ENCODE measurements around the gene CD79B.

CD79B gene

GRCh38 chr17:63931981-63932561 is at the start of gene CD79B:
TSS of gene CD79B (minus strand) at chr17:63932331. CDS start at chr17:63932261, 70 bp downstream.
- no peak for DNase-seq

GRCh38 chr17:63978272-63979200 is 46.4 kb upstream of the CD79B start:
- no peak for DNase-seq

DNA sequence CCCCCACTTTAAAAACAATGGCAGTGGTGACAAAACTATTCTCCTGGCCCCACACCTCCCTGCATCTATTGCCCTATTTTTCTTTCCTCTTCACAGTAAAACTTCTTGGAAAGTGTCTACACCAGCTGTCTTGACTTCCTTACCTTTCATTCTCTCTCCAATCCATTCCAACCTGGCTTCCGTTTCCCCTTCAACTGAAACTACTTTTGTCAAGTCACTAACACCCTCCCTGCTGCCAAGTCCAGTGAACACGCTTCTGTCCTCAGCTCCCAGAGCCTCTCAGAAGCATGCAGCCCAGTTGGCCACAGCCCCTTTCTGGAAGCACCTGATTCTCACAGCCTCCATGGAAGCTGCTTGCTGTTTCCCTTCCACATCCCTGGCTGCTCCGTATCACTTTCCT is 44.6 kb upstream of the CD79B start:
- DNase-seq = no peak

GRCh38 chr17:63975541-63976092 is 43.5 kb upstream of the CD79B start:
- DNase-seq = no peak

- no peak for DNase-seq
Measured at GRCh38 chr17:63974594-63975192, 42.6 kb upstream of the CD79B start.

- no peak for DNase-seq
Measured at GRCh38 chr17:63973930-63974593, 41.9 kb upstream of the CD79B start.

DNA sequence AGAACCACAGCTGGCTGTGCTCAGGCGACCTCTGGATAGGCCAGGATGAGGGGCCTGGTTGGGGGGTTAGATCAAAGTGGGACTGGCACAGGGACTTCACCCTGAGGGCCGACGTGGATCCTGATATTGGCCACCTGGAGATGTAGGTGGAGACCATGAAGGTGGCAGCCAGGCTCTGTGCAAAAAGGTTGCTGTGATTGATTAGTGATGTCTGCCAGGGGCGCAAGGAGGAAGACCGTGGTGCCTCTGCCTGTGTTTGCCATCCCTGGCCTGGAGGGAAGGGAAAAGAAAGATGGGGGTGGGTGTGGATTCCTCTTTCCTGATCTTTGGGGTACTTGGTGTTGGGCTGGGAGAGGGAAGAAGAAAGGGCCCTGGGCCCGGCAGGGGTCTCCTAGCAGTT is 41.1 kb upstream of the CD79B start:
- DNase-seq = no peak

- DNase-seq = no peak
Measured at GRCh38 chr17:63972796-63973195, 40.7 kb upstream of the CD79B start, which contains the start of gene SCN4A. TSS of gene SCN4A (minus strand) at chr17:63972918. CDS start at chr17:63972841, 77 bp downstream.

- DNase-seq = no peak
Measured at GRCh38 chr17:63969278-63969677, 37.1 kb upstream of the CD79B start.

- no peak for DNase-seq
Measured at GRCh38 chr17:63967953-63968352, 35.8 kb upstream of the CD79B start.

DNA sequence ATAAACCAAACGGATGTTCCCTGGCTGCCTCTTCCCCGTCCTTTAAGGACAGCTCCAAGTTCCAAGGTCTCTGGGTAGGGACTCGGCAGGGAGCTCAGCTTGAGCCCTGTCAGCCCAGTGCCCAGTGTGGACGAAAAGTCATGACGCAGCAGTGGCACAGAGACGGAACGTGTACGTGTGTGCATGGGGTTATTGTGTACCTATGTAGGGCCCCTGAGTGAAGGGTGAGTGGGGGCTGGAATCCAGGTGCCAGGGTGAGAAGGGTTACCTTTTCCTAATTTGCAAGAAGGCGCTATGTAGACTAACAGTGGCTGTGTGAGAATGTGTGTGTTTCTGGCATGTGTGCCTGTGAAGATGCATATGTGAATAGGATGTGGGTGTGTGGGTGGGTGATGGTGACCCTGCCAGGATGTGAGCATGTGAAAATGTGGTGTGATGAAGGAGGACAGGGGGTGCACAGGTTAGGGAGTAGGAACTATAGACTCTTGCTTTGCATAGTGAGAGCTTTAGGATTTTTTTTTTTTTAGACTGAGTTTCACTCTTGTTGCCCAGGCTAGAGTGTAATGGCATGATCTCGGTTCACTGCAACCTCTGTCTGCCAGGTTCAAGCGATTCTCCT is 34.6 kb upstream of the CD79B start:
- DNase-seq = no peak

DNA sequence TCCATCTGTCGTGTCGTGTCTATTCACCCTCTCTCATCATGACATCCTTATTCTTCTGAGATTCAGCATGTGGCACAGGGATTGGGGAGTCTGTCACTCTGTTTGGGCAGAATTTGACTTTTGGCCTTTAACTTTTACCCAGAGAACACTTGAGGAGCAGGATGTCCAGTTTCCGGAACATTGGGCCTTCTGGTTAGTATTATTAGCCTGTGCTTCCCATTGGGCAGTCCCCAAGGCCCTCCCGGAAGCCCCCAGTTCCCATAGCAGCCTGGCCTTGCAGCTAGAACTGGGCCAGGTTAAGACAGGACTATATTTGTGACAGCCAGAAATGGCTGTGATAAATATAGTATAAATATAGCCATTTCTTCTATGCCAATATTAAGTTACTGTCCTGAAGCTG is 31.0 kb upstream of the CD79B start:
- no peak for DNase-seq

GRCh38 chr17:63962298-63962744 is 30.2 kb upstream of the CD79B start:
- no peak for DNase-seq

GRCh38 chr17:63961355-63962212 is 29.5 kb upstream of the CD79B start:
- DNase-seq = no peak

DNA sequence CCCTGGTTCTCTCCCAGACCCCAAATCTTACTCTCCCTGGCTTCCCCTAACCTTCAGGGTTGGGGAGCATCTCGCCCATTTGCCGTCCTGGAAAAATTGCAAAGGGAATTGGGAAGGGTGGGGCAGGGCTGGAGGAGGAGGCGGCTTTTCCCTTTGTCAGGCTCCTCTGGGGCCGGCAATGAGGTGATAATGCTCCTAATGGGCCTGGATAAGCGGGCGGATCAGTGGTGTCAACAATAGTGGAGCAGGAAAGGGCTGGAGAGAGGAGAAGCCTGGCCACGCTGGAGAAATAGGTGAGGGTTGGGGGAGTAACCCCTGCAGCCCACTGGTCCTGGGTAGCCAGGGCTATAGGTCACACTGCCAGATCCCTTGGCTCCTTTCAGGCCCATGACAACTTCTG is 28.3 kb upstream of the CD79B start:
- DNase-seq = no peak

DNA sequence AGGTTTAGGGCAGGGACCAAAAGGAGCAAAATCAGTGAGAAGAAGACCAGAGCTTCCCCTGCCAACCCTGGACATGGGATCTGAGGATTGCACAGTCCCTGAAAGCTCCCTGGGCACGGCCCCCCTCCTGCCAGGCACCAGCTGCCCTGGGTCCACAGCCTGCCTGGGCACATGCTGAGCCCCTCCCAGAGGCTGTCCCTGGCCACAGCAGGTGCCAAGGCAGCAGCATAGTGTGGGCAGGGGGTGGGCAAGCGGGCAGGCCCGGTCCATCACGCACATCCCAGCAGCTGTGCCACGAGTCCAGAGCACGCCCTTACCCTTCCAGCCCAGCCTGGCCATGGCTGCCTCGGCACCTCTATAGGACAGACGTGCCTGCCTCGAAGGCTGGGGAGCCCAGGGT is 27.9 kb upstream of the CD79B start:
- no peak for DNase-seq

DNA sequence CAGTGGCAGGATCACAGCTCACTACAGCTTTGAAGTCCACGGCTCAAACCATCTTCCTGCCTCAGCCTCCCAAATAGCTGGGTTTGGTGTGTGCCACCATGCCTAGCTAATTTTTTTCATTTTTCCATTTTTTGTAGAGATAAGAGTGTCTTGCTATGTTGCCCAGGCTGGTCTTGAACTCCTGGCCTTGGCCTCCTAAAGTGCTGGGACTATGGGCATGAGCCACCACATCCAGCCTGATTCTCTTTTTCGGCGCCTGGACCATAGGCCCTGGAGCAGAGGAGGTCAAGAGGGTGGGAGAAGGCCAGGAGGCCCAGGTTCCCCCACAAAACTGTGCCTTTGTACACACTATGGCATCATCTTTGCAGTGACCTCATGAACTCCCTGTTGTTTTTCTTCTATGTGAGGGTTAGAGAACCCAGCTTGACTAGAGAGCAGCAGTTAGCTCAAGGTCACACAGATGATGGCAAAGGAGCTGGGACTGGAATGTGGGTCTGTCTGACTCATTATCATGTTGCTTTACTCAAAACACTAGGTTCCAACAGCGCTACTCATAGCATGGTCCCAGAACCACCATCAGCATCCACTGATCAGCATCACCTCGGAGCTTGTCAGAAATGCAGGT is 24.3 kb upstream of the CD79B start:
- DNase-seq = no peak

DNA sequence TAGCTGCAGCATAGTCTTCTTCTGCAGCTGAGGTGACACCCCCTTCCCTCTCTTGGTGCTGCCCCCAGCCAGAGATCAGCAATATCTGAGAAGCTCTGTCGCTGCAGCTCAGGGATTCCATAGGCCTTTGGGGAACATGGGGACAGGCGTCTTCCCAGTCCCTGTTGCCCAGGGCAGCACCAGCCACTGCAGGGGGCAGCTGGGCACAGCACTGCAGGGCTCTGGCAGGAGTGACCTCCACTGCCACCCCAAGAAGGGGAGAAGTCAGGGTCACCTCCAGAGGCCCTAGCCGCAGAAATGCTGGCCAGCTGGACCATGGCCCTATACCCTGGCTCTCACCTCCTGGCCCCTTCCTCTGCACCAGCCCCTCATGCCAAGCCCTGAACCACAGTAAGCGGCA is 23.7 kb upstream of the CD79B start:
- DNase-seq = no peak

- DNase-seq = no peak
Measured at GRCh38 chr17:63955232-63955631, 23.1 kb upstream of the CD79B start.

DNA sequence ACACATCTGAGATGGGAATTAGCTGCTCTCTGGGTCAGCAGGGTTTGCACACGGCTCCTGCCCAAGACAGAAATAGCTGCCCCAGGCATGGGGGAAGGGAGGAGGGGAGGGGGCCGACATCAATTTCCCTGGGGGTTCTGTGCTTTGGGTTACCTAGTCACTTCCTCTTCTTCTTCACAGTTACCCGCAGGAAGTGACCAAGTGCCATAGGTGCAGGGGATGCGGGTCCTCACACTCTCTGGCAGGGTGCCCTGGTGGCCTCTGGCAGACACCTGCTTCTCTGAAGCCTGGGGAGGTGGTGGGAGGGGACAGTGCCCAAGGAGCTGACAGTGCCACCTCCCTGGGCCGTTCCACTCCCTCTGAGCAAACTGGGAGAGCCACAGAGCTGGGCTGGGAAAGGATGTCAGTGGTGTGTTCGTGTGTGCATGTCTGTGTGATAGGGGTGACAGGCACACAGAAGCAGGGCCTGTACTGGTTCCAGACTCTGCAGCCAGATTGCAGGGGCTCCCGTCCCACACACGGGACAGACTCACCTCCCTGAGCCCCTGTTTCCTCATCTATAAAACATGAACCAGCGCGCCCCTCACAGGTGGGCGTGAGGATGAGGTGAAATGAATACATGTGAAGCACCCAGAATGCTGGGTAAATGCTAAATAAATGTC is 22.4 kb upstream of the CD79B start:
- no peak for DNase-seq

Data from cerebellar nuclear complex (tissue), 1 donor.